ENCODE results near the gene MACO1.
"Not testable (repeated sequence)": the region's sequence is repeated elsewhere in the genome, so short reads cannot be mapped to it uniquely, and the experiment has no call there.

Gene MACO1

GRCh38 chr1:25458541-25459298 lies 28.0 kb downstream of the MACO1 start:
- DNase-seq: no peak

- DNase-seq: no peak
Measured at GRCh38 chr1:25460020-25460419, 29.3 kb downstream of the MACO1 start.

GRCh38 chr1:25460816-25461215 lies 30.1 kb downstream of the MACO1 start:
- DNase-seq: not testable (repeated sequence)

GRCh38 chr1:25461849-25462248 lies 31.2 kb downstream of the MACO1 start:
- DNase-seq: no peak

GRCh38 chr1:25462732-25463131 lies 32.0 kb downstream of the MACO1 start:
- DNase-seq: no peak

- DNase-seq: no peak
Measured at GRCh38 chr1:25467193-25467592, 36.5 kb downstream of the MACO1 start.

- no peak for DNase-seq
Measured at GRCh38 chr1:25467616-25468015, 36.9 kb downstream of the MACO1 start.

- DNase-seq: no peak
Measured at GRCh38 chr1:25468033-25468432, 37.3 kb downstream of the MACO1 start.

GRCh38 chr1:25469177-25469576 lies 38.5 kb downstream of the MACO1 start:
- no peak for DNase-seq

GRCh38 chr1:25472471-25472870 lies 41.8 kb downstream of the MACO1 start:
- no peak for DNase-seq

- no peak for DNase-seq
Measured at GRCh38 chr1:25473653-25474225, 43.0 kb downstream of the MACO1 start.

- no peak for DNase-seq
Measured at GRCh38 chr1:25474439-25475047, 43.8 kb downstream of the MACO1 start.

- no peak for DNase-seq
Measured at GRCh38 chr1:25476186-25477097, 45.7 kb downstream of the MACO1 start.

GRCh38 chr1:25477448-25478034 lies 46.8 kb downstream of the MACO1 start:
- DNase-seq: no peak

GRCh38 chr1:25478633-25479032 lies 47.9 kb downstream of the MACO1 start:
- no peak for DNase-seq

GRCh38 chr1:25481625-25482024 lies 50.9 kb downstream of the MACO1 start:
- DNase-seq: no peak

GRCh38 chr1:25482211-25482610 lies 51.5 kb downstream of the MACO1 start:
- no peak for DNase-seq

- DNase-seq: no peak
Measured at GRCh38 chr1:25484096-25484495, 53.4 kb downstream of the MACO1 start.

GRCh38 chr1:25484533-25484932 lies 53.8 kb downstream of the MACO1 start:
- DNase-seq: no peak

GRCh38 chr1:25485536-25486411 lies 55.1 kb downstream of the MACO1 start:
- DNase-seq: no peak

GRCh38 chr1:25486602-25487001 lies 55.9 kb downstream of the MACO1 start:
- no peak for DNase-seq

GRCh38 chr1:25487628-25488027 lies 56.9 kb downstream of the MACO1 start:
- no peak for DNase-seq

All from SHP77 treated with DMSO at 0.1 percent for 48 hours (cell line).